SK-N-SH (cell line): ENCODE measurements around the gene ATP2A1.

Experiments
- CTCF ChIP-seq: fragments of 200-600 bp; sonication (generic); IDR thresholded peaks from 2 replicates; pipeline ENCODE4 v1.6.1; 2017; ENCODE audit warnings: antibody characterized with exemption, mild to moderate bottlenecking, moderate library complexity
- EP300 ChIP-seq, 2 experiments: IDR thresholded peaks; 2 replicates each; pipeline versions ENCODE4 v1.4.0 to v1.6.1; 2012; ENCODE audit warnings: borderline replicate concordance in 1 of 2, low read depth in 1 of 2, low read length in 1 of 2
- EZH2phosphoT487 ChIP-seq: fragments of 200-600 bp; sonication (generic); IDR thresholded peaks from 2 replicates; pipeline ENCODE4 v1.6.1; 2017; ENCODE audit warnings: low read depth, mixed run types, mild to moderate bottlenecking, antibody characterized with exemption, moderate library complexity, borderline replicate concordance
- MAX ChIP-seq: IDR thresholded peaks from 2 replicates; pipeline ENCODE4 v1.4.0; 2012; ENCODE audit warnings: low read depth
- MXI1 ChIP-seq: IDR thresholded peaks from 2 replicates; pipeline ENCODE4 v1.6.1; 2012; ENCODE audit warnings: mild to moderate bottlenecking, low read depth, low read length, improper control_type of control experiment
- PBX3 ChIP-seq: IDR thresholded peaks from 2 replicates; pipeline ENCODE4; 2012
- POLR2AphosphoS5 ChIP-seq: IDR thresholded peaks from 2 replicates; pipeline ENCODE4 v1.6.1; 2012; ENCODE audit warnings: low read depth, low read length
- RCOR1 ChIP-seq: fragments of 150-350 bp; IDR thresholded peaks from 2 replicates; pipeline ENCODE4 v1.6.1; 2017; ENCODE audit warnings: antibody characterized with exemption, low read length
- REST ChIP-seq: IDR thresholded peaks from 2 replicates; pipeline ENCODE4 v1.6.1; 2012; ENCODE audit warnings: mild to moderate bottlenecking, low read depth, low read length, moderate library complexity
- SMC3 ChIP-seq: IDR thresholded peaks from 2 replicates; pipeline ENCODE4 v1.6.1; 2012; ENCODE audit warnings: low read depth, low read length, improper control_type of control experiment
- TEAD4 ChIP-seq: IDR thresholded peaks from 2 replicates; pipeline ENCODE4 v1.4.0; 2012; ENCODE audit warnings: mild to moderate bottlenecking, borderline replicate concordance; ENCODE audit not compliant: insufficient read depth
- USF1 ChIP-seq: IDR thresholded peaks from 2 replicates; pipeline ENCODE4 v1.4.0; 2012; ENCODE audit warnings: low read depth, borderline replicate concordance
- USF2 ChIP-seq: fragments of 150-350 bp; IDR thresholded peaks from 2 replicates; pipeline ENCODE4 v1.6.1; 2017; ENCODE audit warnings: antibody characterized with exemption, low read length, low read depth, borderline replicate concordance

- TF ChIP-seq CTCF: peak; percentile 67
- TF ChIP-seq USF1: no peak
- no peak for TF ChIP-seq POLR2AphosphoS5
- no peak for TF ChIP-seq PBX3
- TF ChIP-seq USF2: no peak
- no peak for TF ChIP-seq MXI1
- no peak for TF ChIP-seq EZH2phosphoT487
- TF ChIP-seq SMC3: no peak; the same call in 1 of the 2 replicates
- no peak for TF ChIP-seq MAX
- no peak for TF ChIP-seq RCOR1
- no peak for TF ChIP-seq TEAD4
- no peak for TF ChIP-seq EP300 (IDR thresholded peaks at IDR 0.05; ENCODE audit: borderline replicate concordance in 1 of 2, low read depth in 1 of 2, low read length in 1 of 2)
- no peak for TF ChIP-seq REST
Observed at GRCh38 chr16:28873543-28874201, 4.6 kb upstream of the ATP2A1 start.
